K562 (cell line): ENCODE results near the gene TSPAN16. TPM values are rescaled to one million over a fixed set of nuclear protein-coding genes. Genes with fewer than 3 reads are reported as not detected.

Experiments
- CBFA2T3 ChIP-seq: fragments of 450-650 bp; IDR thresholded peaks from 2 replicates; pipeline ENCODE4 v1.6.1; 2017
- EP400 ChIP-seq: fragments of 450-650 bp; IDR thresholded peaks from 2 replicates; pipeline ENCODE4 v1.6.1; 2017; ENCODE audit warnings: antibody characterized with exemption, mild to moderate bottlenecking, moderate library complexity
- HCFC1 ChIP-seq: IDR thresholded peaks from 2 replicates; pipeline ENCODE4 v1.6.1; 2012; ENCODE audit warnings: low read depth, low read length, improper control_type of control experiment
- IRF2 ChIP-seq: sonication (generic); formaldehyde crosslinking; IDR thresholded peaks from 2 replicates; pipeline ENCODE4 v1.8.1; 2022; ENCODE audit warnings: mild to moderate bottlenecking, missing genetic modification reagents
- KAT8 ChIP-seq: fragments of 450-650 bp; IDR thresholded peaks from 2 replicates; pipeline ENCODE4 v1.6.1; 2016; ENCODE audit warnings: low read depth, mild to moderate bottlenecking
- LCOR ChIP-seq: sonication (generic); formaldehyde crosslinking; IDR thresholded peaks from 2 replicates; pipeline ENCODE4 v1.8.0; 2022; ENCODE audit warnings: mild to moderate bottlenecking, missing genetic modification reagents
- RAD51 ChIP-seq: fragments of 450-650 bp; IDR thresholded peaks from 2 replicates; pipeline ENCODE4 v1.7.1; 2016; ENCODE audit warnings: low read depth, mild to moderate bottlenecking, borderline replicate concordance
- ZNF24 ChIP-seq: fragments of 450-650 bp; IDR thresholded peaks from 2 replicates; pipeline ENCODE4 v1.6.1; 2016
- ZNF436 ChIP-seq: fragments of 250-450, 450-650 bp; sonication (Bioruptor Pico); formaldehyde crosslinking; IDR thresholded peaks from 2 replicates; pipeline ENCODE4 v1.7.0; 2020; ENCODE audit warnings: mild to moderate bottlenecking
- ZNF778 ChIP-seq: fragments of 450-650 bp; formaldehyde crosslinking; IDR thresholded peaks from 2 replicates; pipeline ENCODE4 v1.4.0; 2020; ENCODE audit warnings: mild to moderate bottlenecking, moderate library complexity
- polyA plus RNA-seq, 8 experiments: library from polyadenylated mRNA; depleted of rRNA in 4 of 8; stranded (reverse) in 5 of 8; unstranded in 3 of 8; fragments of >200 nt; fragmentation: Nextera tagmentation in 2 of 8; fragmentation: Illumina TruSeq in 1 of 8; extraction: Ambion mirVana in 2 of 8; extraction: Trizol in 1 of 8; gene quantifications; 2 replicates each; pipeline versions ENCODE4 v1.2.1 to v1.2.3, GENCODE V29; 2011 to 2014; ENCODE audit warnings: inconsistent platforms in 1 of 8, missing spikeins in 1 of 8
- total RNA-seq, 7 experiments: library from RNA; depleted of rRNA in 6 of 7; stranded (reverse); fragments of >200 nt in 6 of 7; fragmentation: Illumina TruSeq in 2 of 7; extraction: Trizol in 2 of 7; gene quantifications; 2 replicates each; pipeline versions ENCODE4 v1.2.1 to v1.2.3, GENCODE V29; 2011 to 2021; ENCODE audit warnings: low replicate concordance in 1 of 7
- TF ChIP-seq, protein P1 (sequence below): fragments of 450-650 bp; IDR thresholded peaks from 2 replicates; pipeline ENCODE4 v1.6.1; 2017; ENCODE audit warnings: antibody characterized with exemption, mild to moderate bottlenecking
- TF ChIP-seq, protein P2 (sequence below), 2 experiments: fragments of 150-350 bp in 1 of 2; IDR thresholded peaks; 2 replicates each; pipeline ENCODE4 v1.6.1; 2012 to 2016; ENCODE audit warnings: low read depth in 2 of 2, low read length in 2 of 2, mild to moderate bottlenecking in 1 of 2, moderate library complexity in 1 of 2
- TF ChIP-seq, protein P3 (sequence below), 2 experiments: fragments of 450-650 bp in 1 of 2; sonication (generic) in 1 of 2; formaldehyde crosslinking; conservative IDR thresholded peaks; 2 replicates each; pipeline versions ENCODE4 v1.4.0 to v1.8.1; 2020 to 2022; ENCODE audit warnings: mild to moderate bottlenecking in 1 of 2, missing genetic modification reagents in 1 of 2
- TF ChIP-seq, protein P4 (sequence below): IDR thresholded peaks from 2 replicates; pipeline ENCODE4 v1.6.1; 2011; ENCODE audit not compliant: insufficient read length; ENCODE audit errors: extremely low read depth
- TF ChIP-seq, protein P5 (sequence below): fragments of 250-450 bp; sonication (Bioruptor Pico); IDR thresholded peaks from 2 replicates; pipeline ENCODE4 v1.8.0; 2021; ENCODE audit warnings: moderate library complexity, mild to moderate bottlenecking, inconsistent platforms
- TF ChIP-seq, protein P6 (sequence below): sonication (generic); formaldehyde crosslinking; IDR thresholded peaks from 2 replicates; pipeline ENCODE4 v1.8.0; 2023; ENCODE audit warnings: mild to moderate bottlenecking, missing genetic modification reagents

TSPAN16 gene
- total and polyA plus RNA-seq, 9 of the 15 experiments (the other 6 are each of a cell fraction or from before 2014, with no cell fraction given) = not detected

DNA sequence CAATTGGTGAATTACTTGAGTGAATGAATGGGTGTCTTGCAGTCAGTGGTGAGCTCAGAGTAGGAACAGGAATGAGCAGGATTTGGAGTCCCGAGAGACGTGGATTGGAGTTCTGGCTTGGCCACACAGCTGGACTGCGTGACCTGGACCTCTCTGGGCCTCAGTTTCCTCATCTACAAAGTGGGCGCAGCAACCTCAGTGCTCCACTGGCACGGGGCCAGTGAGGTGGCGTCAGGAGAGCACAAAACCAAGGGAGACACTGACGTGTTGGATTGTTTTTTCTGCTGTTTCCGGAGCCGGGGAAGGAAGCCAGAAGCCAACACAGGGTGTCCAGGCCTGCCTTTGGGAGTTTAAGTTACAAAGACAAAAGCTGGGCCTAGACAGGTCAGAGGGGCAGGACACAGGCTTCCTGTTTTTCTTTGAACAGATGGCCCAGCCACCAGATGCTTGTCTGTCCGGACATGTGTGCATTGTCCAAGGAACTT, 27.1 kb upstream of the TSPAN16 start (continued):
- TF ChIP-seq, protein P1, sequence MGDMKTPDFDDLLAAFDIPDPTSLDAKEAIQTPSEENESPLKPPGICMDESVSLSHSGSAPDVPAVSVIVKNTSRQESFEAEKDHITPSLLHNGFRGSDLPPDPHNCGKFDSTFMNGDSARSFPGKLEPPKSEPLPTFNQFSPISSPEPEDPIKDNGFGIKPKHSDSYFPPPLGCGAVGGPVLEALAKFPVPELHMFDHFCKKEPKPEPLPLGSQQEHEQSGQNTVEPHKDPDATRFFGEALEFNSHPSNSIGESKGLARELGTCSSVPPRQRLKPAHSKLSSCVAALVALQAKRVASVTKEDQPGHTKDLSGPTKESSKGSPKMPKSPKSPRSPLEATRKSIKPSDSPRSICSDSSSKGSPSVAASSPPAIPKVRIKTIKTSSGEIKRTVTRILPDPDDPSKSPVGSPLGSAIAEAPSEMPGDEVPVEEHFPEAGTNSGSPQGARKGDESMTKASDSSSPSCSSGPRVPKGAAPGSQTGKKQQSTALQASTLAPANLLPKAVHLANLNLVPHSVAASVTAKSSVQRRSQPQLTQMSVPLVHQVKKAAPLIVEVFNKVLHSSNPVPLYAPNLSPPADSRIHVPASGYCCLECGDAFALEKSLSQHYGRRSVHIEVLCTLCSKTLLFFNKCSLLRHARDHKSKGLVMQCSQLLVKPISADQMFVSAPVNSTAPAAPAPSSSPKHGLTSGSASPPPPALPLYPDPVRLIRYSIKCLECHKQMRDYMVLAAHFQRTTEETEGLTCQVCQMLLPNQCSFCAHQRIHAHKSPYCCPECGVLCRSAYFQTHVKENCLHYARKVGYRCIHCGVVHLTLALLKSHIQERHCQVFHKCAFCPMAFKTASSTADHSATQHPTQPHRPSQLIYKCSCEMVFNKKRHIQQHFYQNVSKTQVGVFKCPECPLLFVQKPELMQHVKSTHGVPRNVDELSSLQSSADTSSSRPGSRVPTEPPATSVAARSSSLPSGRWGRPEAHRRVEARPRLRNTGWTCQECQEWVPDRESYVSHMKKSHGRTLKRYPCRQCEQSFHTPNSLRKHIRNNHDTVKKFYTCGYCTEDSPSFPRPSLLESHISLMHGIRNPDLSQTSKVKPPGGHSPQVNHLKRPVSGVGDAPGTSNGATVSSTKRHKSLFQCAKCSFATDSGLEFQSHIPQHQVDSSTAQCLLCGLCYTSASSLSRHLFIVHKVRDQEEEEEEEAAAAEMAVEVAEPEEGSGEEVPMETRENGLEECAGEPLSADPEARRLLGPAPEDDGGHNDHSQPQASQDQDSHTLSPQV = no peak
- TF ChIP-seq, protein P2, sequence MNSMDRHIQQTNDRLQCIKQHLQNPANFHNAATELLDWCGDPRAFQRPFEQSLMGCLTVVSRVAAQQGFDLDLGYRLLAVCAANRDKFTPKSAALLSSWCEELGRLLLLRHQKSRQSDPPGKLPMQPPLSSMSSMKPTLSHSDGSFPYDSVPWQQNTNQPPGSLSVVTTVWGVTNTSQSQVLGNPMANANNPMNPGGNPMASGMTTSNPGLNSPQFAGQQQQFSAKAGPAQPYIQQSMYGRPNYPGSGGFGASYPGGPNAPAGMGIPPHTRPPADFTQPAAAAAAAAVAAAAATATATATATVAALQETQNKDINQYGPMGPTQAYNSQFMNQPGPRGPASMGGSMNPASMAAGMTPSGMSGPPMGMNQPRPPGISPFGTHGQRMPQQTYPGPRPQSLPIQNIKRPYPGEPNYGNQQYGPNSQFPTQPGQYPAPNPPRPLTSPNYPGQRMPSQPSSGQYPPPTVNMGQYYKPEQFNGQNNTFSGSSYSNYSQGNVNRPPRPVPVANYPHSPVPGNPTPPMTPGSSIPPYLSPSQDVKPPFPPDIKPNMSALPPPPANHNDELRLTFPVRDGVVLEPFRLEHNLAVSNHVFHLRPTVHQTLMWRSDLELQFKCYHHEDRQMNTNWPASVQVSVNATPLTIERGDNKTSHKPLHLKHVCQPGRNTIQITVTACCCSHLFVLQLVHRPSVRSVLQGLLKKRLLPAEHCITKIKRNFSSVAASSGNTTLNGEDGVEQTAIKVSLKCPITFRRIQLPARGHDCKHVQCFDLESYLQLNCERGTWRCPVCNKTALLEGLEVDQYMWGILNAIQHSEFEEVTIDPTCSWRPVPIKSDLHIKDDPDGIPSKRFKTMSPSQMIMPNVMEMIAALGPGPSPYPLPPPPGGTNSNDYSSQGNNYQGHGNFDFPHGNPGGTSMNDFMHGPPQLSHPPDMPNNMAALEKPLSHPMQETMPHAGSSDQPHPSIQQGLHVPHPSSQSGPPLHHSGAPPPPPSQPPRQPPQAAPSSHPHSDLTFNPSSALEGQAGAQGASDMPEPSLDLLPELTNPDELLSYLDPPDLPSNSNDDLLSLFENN (IDR thresholded peaks at IDR 0.05; ENCODE audit: low read depth in 2 of 2, low read length in 2 of 2) = no peak
- TF ChIP-seq ZNF436 (CRISPR knock-in tag) = no peak
- TF ChIP-seq ZNF24 = peak; percentile 52; the same call in 1 of the 2 replicates
- TF ChIP-seq, protein P3, sequence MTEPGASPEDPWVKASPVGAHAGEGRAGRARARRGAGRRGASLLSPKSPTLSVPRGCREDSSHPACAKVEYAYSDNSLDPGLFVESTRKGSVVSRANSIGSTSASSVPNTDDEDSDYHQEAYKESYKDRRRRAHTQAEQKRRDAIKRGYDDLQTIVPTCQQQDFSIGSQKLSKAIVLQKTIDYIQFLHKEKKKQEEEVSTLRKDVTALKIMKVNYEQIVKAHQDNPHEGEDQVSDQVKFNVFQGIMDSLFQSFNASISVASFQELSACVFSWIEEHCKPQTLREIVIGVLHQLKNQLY (CRISPR knock-in tag; conservative IDR thresholded peaks at IDR 0.05) = no peak
- no peak for TF ChIP-seq ZNF778 (CRISPR knock-in tag)
- TF ChIP-seq IRF2 (CRISPR knock-in tag) = no peak
- TF ChIP-seq, protein P4, sequence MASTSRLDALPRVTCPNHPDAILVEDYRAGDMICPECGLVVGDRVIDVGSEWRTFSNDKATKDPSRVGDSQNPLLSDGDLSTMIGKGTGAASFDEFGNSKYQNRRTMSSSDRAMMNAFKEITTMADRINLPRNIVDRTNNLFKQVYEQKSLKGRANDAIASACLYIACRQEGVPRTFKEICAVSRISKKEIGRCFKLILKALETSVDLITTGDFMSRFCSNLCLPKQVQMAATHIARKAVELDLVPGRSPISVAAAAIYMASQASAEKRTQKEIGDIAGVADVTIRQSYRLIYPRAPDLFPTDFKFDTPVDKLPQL = no peak
- TF ChIP-seq HCFC1 = no peak
- TF ChIP-seq, protein P5, sequence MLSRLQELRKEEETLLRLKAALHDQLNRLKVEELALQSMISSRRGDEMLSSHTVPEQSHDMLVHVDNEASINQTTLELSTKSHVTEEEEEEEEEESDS = no peak
- no peak for TF ChIP-seq LCOR (CRISPR knock-in tag)
- TF ChIP-seq EP400 = no peak
- TF ChIP-seq CBFA2T3 = peak; percentile 88
- TF ChIP-seq RAD51 = no peak
- TF ChIP-seq, protein P6, sequence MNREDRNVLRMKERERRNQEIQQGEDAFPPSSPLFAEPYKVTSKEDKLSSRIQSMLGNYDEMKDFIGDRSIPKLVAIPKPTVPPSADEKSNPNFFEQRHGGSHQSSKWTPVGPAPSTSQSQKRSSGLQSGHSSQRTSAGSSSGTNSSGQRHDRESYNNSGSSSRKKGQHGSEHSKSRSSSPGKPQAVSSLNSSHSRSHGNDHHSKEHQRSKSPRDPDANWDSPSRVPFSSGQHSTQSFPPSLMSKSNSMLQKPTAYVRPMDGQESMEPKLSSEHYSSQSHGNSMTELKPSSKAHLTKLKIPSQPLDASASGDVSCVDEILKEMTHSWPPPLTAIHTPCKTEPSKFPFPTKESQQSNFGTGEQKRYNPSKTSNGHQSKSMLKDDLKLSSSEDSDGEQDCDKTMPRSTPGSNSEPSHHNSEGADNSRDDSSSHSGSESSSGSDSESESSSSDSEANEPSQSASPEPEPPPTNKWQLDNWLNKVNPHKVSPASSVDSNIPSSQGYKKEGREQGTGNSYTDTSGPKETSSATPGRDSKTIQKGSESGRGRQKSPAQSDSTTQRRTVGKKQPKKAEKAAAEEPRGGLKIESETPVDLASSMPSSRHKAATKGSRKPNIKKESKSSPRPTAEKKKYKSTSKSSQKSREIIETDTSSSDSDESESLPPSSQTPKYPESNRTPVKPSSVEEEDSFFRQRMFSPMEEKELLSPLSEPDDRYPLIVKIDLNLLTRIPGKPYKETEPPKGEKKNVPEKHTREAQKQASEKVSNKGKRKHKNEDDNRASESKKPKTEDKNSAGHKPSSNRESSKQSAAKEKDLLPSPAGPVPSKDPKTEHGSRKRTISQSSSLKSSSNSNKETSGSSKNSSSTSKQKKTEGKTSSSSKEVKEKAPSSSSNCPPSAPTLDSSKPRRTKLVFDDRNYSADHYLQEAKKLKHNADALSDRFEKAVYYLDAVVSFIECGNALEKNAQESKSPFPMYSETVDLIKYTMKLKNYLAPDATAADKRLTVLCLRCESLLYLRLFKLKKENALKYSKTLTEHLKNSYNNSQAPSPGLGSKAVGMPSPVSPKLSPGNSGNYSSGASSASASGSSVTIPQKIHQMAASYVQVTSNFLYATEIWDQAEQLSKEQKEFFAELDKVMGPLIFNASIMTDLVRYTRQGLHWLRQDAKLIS = no peak
- no peak for TF ChIP-seq KAT8
